Transverse colon (tissue), 4 donors: ENCODE data around the gene ELP4.
"Not testable (repeated sequence)": the region's sequence is repeated elsewhere in the genome, so short reads cannot be mapped to it uniquely, and the experiment has no call there.

Experiments
- CTCF ChIP-seq, 5 experiments: fragments of 200-600 bp in 3 of 5; fragments of 450-650 bp in 2 of 5; sonication (generic) in 3 of 5; IDR thresholded peaks; 1 replicate in 2 of 5; 2 replicates in 3 of 5; pipeline ENCODE4 v1.5.1; 2016 to 2017; ENCODE audit warnings: antibody characterized with exemption in 5 of 5, inconsistent platforms in 3 of 5, mild to moderate bottlenecking in 2 of 5, moderate library complexity in 1 of 5
- EP300 ChIP-seq: sonication (generic); formaldehyde crosslinking; IDR thresholded peaks from one replicate; pipeline ENCODE4 v1.6.1; 2017; ENCODE audit warnings: antibody characterized with exemption, low read depth
- POLR2A ChIP-seq: fragments of 450-650 bp; IDR thresholded peaks from one replicate; pipeline ENCODE4 v1.6.1; 2016; ENCODE audit warnings: antibody characterized with exemption, mild to moderate bottlenecking, moderate library complexity
- POLR2AphosphoS5 ChIP-seq, 3 donors: sonication (generic); formaldehyde crosslinking; IDR thresholded peaks; one replicate each; pipeline ENCODE4 v1.6.1; 2016; ENCODE audit warnings: antibody characterized with exemption in 3 of 3

GRCh38 chr11:31493762-31494161 is 15.8 kb upstream of the ELP4 start:
- not testable (repeated sequence) for TF ChIP-seq CTCF (IDR thresholded peaks at IDR 0.05); POLR2AphosphoS5 (IDR thresholded peaks at IDR 0.05); POLR2A; EP300
